HG03103 (cell line): ENCODE results near the gene YPEL1.

Source experiments
- ATAC-seq: cut with Tn5 transposase; IDR thresholded peaks from one replicate; pipeline ENCODE4 v1.9.1; 2021; ENCODE audit warnings: low read depth; ENCODE audit not compliant: unreplicated experiment

The YPEL1 gene

DNA sequence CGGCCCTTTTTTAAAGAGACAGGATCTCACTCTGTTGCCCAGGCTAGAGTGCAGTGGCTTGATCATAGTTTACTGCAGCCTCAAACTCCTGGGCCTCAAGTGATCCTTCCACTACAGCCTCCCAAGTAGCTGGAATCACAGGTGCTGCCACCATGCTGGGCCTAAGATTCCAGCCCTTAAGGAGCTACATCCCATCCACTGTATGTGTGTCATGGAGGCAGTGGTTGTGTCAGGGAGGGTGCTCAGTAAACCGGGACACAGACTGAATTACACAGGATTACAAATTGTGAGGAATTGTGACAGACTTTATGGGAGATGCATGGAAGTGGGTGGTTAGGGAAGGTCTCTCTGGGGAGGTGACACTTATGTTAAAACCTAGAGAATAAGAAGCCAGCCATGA is 71.9 kb downstream of the YPEL1 start:
- ATAC-seq: no peak

- ATAC-seq: no peak
These were observed 73.6 kb downstream of the YPEL1 start for GRCh38 chr22:21661991-21662390.

- no peak for ATAC-seq
These were observed 74.7 kb downstream of the YPEL1 start for GRCh38 chr22:21660904-21661303.

- ATAC-seq: no peak
These were observed 75.6 kb downstream of the YPEL1 start for GRCh38 chr22:21659864-21660525.

DNA sequence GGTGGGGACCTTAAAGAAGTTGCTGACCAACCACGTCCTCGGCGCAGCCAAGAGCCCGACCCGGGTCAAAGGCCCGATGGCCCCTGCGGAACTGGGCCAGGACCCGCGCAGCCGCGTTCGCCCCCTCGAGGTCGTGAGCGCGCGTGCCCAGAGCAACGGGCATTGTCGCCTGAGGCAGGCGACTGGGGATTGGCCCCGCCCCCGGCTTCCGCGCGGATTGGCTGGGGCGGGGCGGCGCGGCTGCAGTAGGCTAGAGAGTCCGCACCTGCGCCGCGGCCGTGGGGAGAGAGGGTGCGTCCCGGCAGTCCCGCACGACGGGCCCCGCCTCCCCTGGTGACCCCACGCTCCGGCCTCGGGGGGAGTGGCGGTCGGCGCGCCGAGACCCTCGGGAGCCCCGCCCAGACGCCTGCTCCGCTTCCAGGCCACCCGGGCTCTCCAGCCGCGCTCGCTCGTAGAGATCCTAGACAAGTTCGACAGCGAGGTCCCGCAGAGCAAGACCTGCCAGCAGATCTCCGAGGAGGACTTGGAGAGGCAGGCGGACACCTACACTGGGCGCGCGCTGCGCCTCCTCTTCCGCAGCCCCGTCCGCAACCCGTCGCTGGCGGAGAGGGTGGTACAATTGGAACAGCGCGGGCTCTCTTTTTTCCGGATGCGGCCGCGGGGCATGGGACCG is 78.1 kb downstream of the YPEL1 start:
- ATAC-seq: no peak

- no peak for ATAC-seq
These were observed 78.6 kb downstream of the YPEL1 start for GRCh38 chr22:21657020-21657359.

DNA sequence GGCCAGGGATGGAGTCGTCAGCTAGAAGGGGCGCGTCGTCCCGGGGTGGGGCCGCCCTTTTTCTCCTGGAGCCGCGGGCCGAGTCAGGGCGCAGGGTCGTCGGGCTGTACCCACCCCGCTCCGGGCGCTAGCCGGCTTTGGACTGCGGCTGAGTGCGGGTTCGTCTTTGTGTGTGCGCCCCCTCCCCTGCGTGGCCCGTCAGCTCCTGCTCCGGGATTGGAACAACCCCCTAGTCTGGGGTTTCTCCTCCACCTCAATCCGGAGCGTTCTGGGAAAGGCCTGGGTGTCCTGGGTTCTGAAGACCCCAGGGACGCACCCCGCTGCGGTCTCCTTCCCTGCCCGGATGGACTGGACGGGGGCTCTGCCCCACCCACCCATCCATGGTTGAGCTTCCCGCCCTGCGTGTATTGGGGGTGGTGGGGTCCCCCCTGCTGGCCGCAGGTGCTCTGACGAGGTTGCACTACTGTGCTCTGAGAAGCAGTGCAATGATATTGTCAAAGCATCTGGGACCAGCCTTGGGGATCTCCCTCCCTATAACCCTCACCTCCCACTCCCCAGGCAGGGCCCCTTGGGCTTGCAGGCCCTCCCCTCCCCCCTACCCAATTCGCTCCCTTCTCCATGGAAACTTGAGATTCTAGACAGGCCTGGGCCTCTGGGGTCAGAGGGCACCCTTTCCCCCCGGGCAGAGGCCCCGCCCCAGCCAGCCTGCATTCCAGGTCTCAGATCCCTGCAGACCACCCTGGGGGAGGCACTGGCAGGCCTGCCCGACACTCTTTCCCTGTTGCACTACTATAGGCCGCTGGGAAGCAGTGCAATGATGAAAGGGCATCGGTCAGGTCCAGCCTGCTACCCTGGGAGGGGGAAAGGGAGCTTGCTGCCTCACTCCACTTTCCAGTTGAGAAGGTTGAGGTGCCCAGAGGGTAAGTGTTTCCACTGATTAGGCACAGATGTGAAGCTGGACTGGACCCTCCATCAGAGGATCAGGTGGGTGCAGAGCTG is 82.7 kb downstream of the YPEL1 start:
- ATAC-seq: no peak

GRCh38 chr22:21652010-21652546 is 83.5 kb downstream of the YPEL1 start:
- peak; percentile 83 for ATAC-seq

GRCh38 chr22:21651521-21652009 is 84.0 kb downstream of the YPEL1 start:
- peak; percentile 15 for ATAC-seq

GRCh38 chr22:21650823-21651520 is 84.6 kb downstream of the YPEL1 start:
- ATAC-seq: no peak

- ATAC-seq: no peak
These were observed 85.3 kb downstream of the YPEL1 start for GRCh38 chr22:21650280-21650679.
